Islet precursor cell (in vitro differentiated cells): Measurements from ENCODE around the gene ADCY5.

Experiments
- DNase-seq: peaks from one replicate; pipeline ENCODE4 v3.0.0-alpha.2; 2018

Gene ADCY5

DNA sequence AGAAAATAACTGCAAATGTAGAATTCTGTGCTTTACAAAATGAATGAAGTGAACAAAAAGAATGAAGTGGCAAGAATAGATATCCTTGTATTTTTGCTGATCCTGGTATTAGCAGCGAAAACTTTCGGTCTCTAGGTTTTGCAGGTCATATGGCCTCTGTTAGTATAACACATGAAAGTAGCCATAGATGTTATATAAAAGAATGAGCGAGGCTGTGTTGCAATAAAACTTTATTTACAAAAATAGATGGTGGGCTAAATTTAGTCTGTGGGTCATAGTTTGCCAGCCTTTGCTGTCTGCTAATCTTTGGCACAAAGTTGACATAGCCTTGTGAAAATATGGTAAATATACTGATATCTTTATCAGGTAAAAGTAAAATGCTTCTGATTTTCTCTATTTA, 212.0 kb downstream of the ADCY5 start:
- DNase-seq: no peak
